ENCODE results near the gene AP5Z1.

AP5Z1 gene

GRCh38 chr7:4775250-4775847, at the start of gene AP5Z1:
AP5Z1 (plus strand) TSS chr7:4775623; CDS start chr7:4775716, 93 bp downstream.
- DNase-seq: peak; percentile 95

DNA sequence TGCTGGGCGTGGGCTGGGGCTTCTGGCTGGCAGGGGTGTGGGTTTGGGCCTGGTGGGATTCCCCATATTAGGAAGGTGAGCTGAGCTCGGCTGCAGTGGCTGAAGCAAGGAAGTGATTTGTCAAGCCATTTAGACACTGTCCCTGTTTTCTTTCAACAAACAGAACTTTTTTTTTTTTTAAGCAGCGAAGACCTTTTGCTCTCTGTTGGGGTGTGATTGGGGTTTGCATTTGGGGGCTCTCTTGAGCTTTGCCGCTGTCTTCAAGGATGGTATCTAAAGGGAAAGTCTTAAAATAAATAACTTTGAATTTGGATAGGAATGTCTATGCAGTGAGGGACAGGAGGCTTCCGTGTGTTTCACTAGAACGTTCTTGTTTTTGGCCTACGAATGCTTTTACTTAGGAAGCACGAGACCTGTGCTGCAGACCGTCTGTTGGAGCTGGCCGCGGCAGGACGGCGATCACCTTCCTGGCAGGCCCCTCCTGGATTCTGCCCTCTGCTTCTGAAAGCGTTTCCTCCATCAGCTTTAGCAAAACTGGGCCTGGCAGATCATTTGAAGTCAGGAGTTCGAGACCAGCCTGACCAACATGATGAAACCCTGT, 49.5 kb upstream of the AP5Z1 start:
- DNase-seq: no peak

DNA sequence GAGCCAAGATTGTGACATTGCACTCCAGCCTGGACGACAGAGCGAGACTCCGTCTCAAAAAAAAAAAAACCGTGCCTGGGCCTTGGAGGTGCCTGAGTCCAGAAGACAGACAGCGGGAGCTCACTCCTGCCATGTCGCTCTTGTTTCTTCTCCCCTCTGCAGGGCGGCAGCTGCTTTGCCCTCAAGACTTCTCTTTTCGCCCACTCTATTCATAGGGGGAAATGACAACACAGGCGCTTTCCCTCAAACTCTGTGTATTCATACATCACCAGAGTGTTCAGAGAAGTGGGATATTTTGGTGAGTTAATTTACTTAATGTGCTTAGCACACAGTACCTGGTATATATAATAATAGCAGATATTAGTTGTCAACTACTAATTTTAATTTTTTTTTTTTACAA, 48.9 kb upstream of the AP5Z1 start:
- DNase-seq: no peak

DNA sequence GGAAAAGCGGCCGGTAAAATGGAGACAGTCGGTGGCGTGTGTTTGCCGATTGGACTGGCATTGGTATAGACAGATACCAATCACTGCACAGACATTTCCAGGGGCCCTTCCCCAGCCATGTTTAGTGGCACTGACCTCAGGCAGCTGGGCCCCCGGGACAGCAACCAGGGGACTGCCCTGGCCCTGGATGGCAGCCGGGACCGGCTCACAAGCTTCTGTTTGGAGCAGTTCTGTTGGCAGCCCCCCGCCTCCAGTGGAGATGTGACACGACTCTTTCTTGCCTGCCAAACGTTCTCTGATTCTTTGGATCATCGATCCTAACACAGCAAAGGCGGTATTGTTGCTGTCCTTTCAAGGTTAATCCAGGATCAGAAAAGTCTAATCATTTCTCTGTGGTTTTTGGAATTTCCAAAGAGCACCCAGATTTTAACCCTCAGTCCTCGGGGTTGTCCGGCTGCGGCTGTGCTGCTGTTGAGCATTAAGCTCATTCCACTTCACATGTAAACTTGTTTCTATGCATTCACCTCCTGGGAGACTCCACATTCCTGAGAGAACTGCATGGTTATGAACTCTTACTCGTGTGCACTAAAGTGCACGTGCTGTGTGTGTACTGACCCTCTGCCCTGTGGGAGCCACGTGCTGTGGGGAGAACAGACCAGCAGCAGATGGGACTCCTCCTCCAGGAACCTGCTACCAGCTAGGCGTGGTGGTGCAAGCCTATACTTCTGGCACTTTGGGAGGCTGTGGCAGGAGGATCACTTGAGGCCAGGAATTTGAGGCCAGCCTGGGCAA, 47.3 kb upstream of the AP5Z1 start:
- DNase-seq: no peak

DNA sequence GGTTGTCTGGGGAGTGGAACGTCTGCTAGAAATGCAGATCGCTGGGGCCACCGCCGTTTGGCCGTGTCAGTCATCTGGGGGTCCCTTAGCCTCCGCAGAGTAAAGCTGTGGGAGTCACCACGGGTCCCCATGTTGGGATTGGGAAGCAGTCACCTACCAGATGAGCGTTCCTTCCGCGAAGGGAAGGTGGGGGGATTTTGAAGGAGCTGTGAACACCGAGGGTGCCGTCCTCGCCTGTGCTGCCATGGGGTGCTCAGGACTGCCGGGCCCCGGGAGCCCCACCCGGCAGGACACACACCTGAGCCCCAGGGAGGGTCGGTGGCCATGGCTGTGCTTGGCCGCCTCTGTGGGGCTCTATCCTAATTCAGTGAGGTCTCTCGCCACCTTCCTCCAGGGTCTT, 46.2 kb upstream of the AP5Z1 start:
- no peak for DNase-seq

DNA sequence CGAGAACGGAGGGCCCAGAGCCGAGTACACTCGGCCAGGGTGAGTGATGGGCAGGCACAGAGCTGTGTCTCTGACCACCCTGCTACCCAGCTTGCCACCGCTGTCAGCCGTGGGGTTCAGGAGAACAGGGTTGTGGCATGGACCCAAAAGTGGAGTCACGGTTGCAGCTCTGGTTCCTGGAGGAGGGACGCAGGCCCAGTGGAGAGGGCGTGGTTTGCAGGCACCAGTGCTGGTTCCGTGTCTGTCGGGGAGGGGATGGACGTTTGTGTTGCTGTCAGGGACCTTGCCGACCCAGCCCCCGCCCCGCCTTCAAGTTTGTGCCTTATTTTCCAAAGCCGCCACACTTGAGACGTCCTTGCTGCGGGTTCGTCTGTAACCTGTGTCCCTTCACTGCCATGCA, 45.1 kb upstream of the AP5Z1 start:
- no peak for DNase-seq

DNA sequence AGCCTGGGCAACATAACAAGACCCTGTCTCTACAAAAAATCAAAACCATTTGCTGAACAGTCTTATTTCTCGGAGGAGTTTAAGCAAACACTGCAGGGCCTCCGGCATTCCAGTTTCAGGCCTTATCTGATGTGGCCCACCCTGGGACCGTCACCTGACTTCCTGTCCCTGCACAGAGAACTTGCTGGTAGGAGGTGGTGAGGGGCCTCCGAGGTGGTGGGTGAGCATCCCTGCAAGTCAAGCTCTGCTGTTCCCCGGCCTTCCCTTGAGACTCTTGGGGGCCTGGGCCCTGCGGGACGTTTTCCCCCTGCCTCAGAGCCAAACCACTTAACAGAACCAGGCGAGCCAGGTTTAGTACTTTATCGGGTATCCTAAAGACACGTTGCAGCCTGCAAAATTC, 44.5 kb upstream of the AP5Z1 start:
- DNase-seq: peak; percentile 14

DNA sequence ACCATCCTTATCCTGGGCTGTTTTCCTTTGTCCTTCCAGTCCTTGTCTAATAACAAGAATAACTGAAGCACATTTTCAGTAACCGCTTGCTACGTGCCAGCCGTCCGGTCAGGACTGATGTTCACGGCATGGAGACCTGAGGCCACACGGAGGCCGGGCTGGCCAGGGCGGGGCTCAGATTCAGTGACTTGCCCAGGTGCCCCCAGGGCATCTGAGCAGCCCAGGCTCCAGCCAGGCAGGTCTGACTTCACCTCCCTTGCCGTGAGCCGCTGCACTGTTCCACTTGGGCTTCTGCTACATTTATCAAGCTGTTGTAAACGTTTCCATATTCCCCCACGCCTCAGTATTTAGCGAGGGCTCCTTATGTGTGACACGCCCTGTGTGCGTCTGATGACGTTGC, 43.6 kb upstream of the AP5Z1 start:
- DNase-seq: no peak

DNA sequence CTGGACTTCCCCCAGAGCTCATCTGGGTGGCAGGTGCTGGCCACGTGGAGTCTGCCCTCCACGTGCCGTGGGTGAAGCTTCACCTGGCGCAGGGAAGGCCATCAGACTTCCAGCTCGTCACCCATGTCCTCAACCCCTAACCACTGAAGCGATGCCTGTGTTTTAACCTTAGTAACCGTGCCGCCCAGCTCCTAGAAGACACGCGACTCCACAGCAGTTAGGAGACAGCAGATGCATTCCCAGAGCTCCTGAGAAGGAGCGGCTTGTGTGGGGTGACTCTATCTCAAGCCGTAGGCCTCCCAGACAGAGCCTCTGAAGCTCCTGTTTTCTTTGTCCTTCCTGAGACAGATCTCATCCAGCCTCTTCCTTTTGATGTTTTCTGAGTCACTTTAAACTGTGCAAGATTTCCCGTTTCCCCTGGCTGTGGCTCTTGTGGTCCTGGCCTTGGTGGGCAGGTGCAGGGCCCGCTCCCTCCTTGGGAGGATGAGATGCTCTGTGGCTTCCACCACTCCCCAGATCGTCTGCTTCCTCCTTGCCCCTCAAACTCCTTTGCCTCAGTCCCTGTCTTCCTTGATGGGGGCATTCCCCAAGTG, 41.4 kb upstream of the AP5Z1 start:
- DNase-seq: peak; percentile 59

DNA sequence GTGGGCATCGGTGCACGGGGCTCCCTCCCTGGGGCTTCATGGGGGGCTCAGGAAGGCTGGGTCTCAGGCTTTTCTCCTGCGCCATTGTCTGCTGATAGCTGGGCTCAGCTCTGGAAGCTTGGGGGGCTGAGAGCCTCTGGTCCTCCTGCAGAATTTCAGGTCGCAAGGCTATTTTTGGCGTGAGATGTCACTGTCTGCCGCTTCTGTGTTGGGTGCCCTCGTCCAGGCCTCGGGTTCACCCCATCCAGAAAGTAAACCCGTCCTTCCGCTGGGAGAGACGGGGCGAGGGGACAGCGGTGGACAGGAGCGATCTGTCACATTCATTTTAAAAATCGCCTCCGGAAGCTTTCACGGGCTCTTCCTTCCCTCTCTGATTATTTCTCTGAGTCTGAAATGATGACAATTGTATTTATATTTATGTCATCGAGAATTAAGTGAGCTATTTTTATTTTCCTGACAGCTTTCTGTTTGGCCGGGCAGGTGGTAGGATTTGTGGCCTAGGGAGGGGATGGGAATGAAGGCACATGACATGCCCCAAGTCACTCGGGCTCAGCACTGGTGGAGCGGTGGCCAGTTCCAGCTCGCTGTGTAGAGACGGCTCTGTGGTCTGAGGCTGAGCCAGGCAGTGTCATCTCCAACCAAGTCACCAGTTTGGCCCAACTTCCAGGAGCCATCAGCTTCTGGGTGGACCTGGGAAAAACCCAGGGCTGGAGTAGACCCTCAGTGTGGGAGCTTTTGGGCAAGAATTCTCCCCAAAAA, 40.7 kb upstream of the AP5Z1 start:
- no peak for DNase-seq

DNA sequence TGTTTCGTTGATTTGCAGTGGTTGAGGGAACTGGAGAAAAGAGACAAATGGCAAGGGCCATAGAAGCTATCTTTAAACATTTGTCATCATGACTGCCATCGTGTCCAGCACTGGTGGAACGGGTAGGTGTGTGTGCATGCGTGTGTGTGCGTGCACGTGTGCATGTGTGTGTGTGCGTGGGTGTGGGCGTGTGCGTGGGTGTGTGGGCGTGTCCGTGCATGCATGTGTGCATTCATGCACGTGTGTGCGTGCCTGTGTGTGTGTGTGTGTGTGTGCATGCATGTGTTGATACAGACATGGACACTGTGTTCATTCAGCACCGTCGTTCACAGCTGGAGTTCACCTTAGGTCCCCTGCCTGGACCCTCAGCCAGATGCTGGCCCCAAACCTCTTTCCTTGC, 38.1 kb upstream of the AP5Z1 start:
- DNase-seq: no peak

- DNase-seq: peak; percentile 49
Observed at GRCh38 chr7:4738711-4739527, 36.5 kb upstream of the AP5Z1 start.

DNA sequence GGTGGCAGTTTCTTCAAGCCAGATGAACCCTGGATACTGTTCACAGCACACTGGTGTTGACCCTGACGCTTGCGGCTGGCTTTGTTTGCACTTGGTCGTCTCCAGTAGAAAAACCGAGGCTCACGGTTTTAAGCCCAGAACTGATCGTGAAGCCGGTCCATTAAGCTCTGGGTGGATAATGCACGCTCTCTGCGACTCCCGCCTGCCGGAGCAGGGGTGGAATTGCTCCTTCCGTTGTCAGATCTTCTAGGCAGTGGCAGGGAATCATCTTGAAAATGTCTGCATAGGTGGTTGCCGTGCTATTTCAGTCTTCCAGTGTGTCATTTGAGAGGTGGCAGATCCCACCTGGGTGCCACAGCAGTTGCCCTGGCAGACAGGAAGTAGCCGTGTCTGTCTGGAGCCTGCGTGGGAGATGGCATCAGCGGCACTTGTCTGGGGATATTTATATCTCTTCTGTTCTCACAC, 35.9 kb upstream of the AP5Z1 start:
- DNase-seq: peak; percentile 73

GRCh38 chr7:4740796-4741195, 34.6 kb upstream of the AP5Z1 start:
- no peak for DNase-seq

DNA sequence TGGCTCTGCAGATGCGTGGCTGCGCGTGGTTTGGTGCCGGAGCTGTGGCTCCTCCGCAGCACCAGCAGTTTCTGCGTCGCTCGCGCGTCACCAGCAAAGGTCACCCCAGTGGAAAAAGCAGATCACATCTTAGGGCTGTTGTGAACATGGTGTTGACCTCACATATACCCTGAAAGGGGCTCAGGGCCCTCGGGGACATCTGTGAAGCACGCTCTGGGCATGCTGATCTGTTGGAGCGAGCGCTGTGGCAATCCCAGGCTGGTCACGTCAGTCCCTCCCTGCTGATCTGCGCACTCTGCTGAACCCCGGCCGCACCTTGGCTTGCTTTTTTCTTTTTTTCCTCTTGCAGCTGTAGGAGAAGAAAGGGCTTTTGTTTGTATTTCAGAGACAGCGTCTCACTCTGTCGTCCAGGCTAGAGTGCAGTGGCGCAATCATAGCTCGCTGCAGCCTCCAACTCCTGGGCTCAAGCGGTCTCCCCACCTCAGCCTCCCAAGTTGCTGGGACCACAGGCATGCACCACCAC, 33.3 kb upstream of the AP5Z1 start:
- DNase-seq: no peak

GRCh38 chr7:4742852-4743251, 32.6 kb upstream of the AP5Z1 start:
- DNase-seq: no peak

DNA sequence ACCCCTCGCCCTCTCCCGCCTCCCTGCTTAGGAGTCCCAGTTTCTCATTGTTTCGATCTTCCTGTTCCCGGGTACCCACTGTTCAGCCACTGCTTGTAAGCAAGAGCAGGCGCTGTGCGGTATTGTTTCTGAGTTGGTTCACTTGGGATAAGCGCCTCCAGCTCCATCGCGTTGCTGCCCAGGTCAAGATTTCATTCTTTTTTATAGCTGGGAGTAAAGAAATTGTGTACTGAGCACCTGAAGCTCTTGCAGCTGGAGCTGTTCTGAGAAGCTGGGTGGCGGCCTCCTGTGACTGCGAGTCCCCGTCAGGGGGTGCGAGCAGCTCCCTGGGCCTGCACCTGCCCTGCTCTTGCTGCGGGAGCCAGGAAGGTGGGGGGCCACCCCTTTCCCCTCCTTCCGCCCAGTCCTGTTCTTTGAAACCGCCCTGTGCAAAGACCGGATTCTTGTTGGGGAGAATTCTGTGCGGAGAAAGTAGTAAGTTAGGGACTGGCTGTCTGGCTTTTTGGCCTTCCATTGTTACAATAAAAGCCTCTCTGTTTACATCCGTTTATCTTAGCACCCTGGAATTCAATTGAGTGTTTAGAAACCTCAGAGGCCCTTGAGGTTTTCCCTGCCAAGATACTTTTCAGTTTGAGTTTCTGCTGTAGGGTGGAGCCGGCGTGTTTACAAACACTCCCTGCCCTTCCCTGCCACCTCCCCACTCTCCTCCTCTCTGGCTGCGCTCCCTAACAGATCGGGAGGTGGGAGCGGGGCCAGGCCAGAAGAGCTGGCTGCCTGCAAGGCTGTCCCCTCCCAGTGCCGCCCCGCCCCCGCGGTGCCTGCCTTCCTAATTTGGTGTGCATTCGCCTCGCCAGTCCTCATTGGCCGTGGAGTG, 30.8 kb upstream of the AP5Z1 start:
- DNase-seq: peak; percentile 78

DNA sequence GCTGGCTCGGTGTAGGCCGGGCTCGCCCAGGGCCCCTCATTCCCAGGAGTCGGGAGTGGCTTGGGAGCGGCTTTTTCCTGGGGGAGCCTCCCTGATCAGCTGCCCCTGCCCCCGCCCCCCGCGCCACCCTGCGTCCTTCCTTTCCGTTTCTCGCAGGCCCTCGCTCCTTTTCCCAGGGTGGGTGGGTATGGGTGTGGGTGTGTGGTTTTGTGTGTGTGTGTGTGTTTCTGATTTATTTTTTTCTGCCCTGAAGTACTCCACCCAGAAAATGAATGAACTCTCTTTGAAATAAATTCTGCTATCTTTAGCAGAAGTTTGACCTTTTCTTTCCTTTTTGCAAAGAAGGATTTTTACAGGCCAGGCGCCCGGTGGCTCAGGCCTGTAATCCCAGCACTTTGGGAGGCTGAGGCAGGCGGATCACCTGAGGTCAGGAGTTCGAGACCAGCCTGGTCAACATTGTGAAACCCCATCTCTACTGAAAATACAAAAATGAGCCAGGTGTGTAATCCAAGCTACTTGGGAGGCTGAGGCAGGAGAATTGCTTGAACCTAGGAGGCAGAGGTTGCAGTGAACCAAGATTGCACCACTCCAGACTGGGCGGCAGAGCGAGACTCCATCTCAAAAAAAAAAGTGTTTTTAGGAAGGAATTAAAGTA, 30.0 kb upstream of the AP5Z1 start:
- DNase-seq: no peak

DNA sequence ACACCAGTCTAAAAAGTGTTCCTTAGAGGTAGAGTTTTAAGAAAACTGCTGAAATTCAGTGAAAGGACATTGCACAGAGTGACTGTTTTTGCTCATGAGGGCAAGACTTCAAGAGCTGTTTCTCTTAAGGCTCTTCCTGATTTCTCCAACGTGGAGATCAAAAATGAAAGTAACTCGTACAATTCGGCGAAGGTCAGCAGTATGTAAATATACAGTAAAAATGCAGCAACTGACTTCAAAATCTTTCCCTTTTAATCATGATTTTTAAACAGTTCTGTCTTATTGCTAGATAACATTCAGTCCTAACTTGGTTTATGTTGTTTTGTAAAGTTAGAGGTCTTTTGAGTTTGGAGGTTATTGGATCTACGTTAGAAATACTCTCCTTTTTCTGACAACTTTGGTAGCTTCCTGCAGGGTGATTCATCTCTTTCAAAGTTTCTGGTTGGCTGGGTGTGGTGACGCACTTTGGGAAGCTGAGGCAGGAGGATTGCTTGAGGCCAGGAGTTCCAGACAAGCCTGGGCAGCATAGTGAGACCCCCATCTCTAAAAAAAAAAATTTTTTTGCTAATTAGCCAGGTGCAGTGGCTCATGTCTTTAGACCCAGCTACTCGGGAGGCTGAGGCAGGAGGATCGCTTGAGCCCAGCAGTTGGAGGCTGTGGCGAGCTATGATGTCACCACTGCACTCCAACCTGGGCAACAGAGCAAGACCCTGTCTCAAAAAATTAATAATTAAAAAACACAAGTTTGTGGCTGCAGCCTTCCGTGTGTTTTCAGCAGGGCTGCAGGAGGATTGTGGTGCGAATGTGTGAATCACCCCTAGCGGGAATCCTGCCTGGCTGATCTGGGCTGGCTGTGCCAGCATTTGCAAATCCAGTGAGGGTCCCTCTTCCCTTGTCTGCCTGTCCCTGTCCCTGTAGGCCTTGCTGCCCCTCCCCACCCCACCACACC, 29.2 kb upstream of the AP5Z1 start:
- peak; percentile 53 for DNase-seq
